Neuronal stem cell (in vitro differentiated cells): Measurements from ENCODE around the gene POC1A.

Source experiments
- DNase-seq: peaks from one replicate; pipeline ENCODE4 v3.0.0-alpha.2; 2013; ENCODE audit warnings: low spot score
- H2AFZ ChIP-seq: one replicate; pipeline ENCODE4 v1.6.1; 2013; ENCODE audit warnings: mild to moderate bottlenecking, low read length, inconsistent platforms
- H2AK5ac ChIP-seq: 2 replicates; pipeline ENCODE4 v1.6.1; 2013; ENCODE audit warnings: low read depth, mild to moderate bottlenecking, inconsistent platforms, low read length, moderate library complexity, mixed read lengths
- H2BK120ac ChIP-seq: 2 replicates; pipeline ENCODE4 v1.6.1; 2013; ENCODE audit warnings: low read depth, mild to moderate bottlenecking, inconsistent platforms, low read length, moderate library complexity, mixed read lengths
- H2BK12ac ChIP-seq: one replicate; pipeline ENCODE4 v1.6.1; 2013; ENCODE audit warnings: low read length, inconsistent platforms
- H2BK15ac ChIP-seq: 2 replicates; pipeline ENCODE4 v1.6.1; 2013; ENCODE audit warnings: mild to moderate bottlenecking, low read length, inconsistent platforms, mixed read lengths
- H2BK5ac ChIP-seq: one replicate; pipeline ENCODE4 v1.6.1; 2013; ENCODE audit warnings: inconsistent platforms, mild to moderate bottlenecking, low read length, moderate library complexity
- H3K14ac ChIP-seq: one replicate; pipeline ENCODE4 v1.6.1; 2013; ENCODE audit warnings: low read length, inconsistent platforms
- H3K18ac ChIP-seq: 2 replicates; pipeline ENCODE4 v1.6.1; 2013; ENCODE audit warnings: low read length, inconsistent platforms
- H3K23ac ChIP-seq: 2 replicates; pipeline ENCODE4 v1.6.1; 2013; ENCODE audit warnings: low read depth, mild to moderate bottlenecking, mixed read lengths, low read length, inconsistent platforms; ENCODE audit not compliant: poor library complexity
- H3K27ac ChIP-seq: replicated peaks from 3 replicates; pipeline ENCODE4 v1.5.1; 2013; ENCODE audit warnings: low read length, inconsistent platforms
- H3K27me3 ChIP-seq, 3 experiments: 2 replicates each; pipeline ENCODE4 v1.6.1; 2013; ENCODE audit warnings: low read length in 3 of 3, mild to moderate bottlenecking in 2 of 3, inconsistent platforms in 1 of 3, low read depth in 1 of 3, mixed read lengths in 1 of 3, moderate library complexity in 1 of 3; ENCODE audit not compliant: control insufficient read depth in 3 of 3, insufficient read depth in 3 of 3
- H3K36me3 ChIP-seq, 2 donors: replicated peaks in 1 of 2; 2 replicates each; pipeline ENCODE4 v1.6.1; 2013; ENCODE audit warnings: low read length in 2 of 2; ENCODE audit not compliant: control insufficient read depth in 2 of 2, insufficient read depth in 2 of 2
- H3K4ac ChIP-seq: 2 replicates; pipeline ENCODE4 v1.6.1; 2013; ENCODE audit warnings: inconsistent platforms, mild to moderate bottlenecking, low read length, moderate library complexity
- H3K4me1 ChIP-seq, 2 donors: 1 replicate in 1 of 2; 2 replicates in 1 of 2; pipeline ENCODE4 v1.6.1; 2013; ENCODE audit warnings: low read length in 2 of 2, low read depth in 1 of 2; ENCODE audit not compliant: control insufficient read depth in 2 of 2, insufficient read depth in 1 of 2
- H3K4me2 ChIP-seq: one replicate; pipeline ENCODE4 v1.6.1; 2013; ENCODE audit warnings: mild to moderate bottlenecking, low read length, inconsistent platforms; ENCODE audit not compliant: insufficient read depth, poor library complexity, severe bottlenecking
- H3K4me3 ChIP-seq, 2 donors: 2 replicates each; pipeline ENCODE4 v1.5.1; 2013; ENCODE audit warnings: low read length in 2 of 2, mild to moderate bottlenecking in 2 of 2, inconsistent platforms in 1 of 2, moderate library complexity in 1 of 2
- H3K79me1 ChIP-seq: one replicate; pipeline ENCODE4 v1.6.1; 2013; ENCODE audit warnings: low read depth, mild to moderate bottlenecking, inconsistent platforms, low read length, moderate library complexity
- H3K9ac ChIP-seq: one replicate; pipeline ENCODE4 v1.6.1; 2013; ENCODE audit warnings: mild to moderate bottlenecking, low read depth, low read length, inconsistent platforms; ENCODE audit not compliant: poor library complexity
- H3K9me3 ChIP-seq, 2 donors: replicated peaks in 1 of 2; 2 replicates each; pipeline versions ENCODE3 to v1.6.1; 2013; ENCODE audit warnings: low read length in 2 of 2, mild to moderate bottlenecking in 2 of 2, inconsistent platforms in 1 of 2, low read depth in 1 of 2, mixed read lengths in 1 of 2, moderate library complexity in 1 of 2; ENCODE audit not compliant: control insufficient read depth in 2 of 2, insufficient read depth in 1 of 2
- H4K8ac ChIP-seq: one replicate; pipeline ENCODE4 v1.6.1; 2013; ENCODE audit warnings: low read depth, mild to moderate bottlenecking, inconsistent platforms, low read length, moderate library complexity
- H4K91ac ChIP-seq: one replicate; pipeline ENCODE4 v1.6.1; 2013; ENCODE audit warnings: low read length, low read depth, mild to moderate bottlenecking, inconsistent platforms; ENCODE audit not compliant: poor library complexity
- WGBS, 2 donors: extraction: QIAGEN DNeasy Blood & Tissue Kit; methylation state at CpG; one replicate each; pipeline ENCODE4 v1.1.7; 2013; ENCODE audit warnings: missing lambda C conversion rate in 2 of 2, mixed read lengths in 1 of 2; ENCODE audit not compliant: insufficient read length in 2 of 2, insufficient replicate concordance in 1 of 2; ENCODE audit errors: extremely low coverage in 2 of 2; 5-methylcytosine and 5-hydroxymethylcytosine counted together

The POC1A gene

GRCh38 chr3:52086976-52087663 is 67.1 kb downstream of the POC1A start:
- Histone ChIP-seq H3K4me3 (no peak overlapping the region), H3K4ac (peak overlapping the region; percentile 53), H3K4me1 (peaks cover 31 to 38% of the 10 kb centered on the region in 2 donors), H2BK120ac (peak overlapping the region; percentile 50), H3K18ac (peak overlapping the region; percentile 44), H3K23ac (peak overlapping the region; percentile 60), H2BK12ac (no peak overlapping the region), H3K9me3 (peaks cover 0 to 3% of the 10 kb centered on the region in 2 donors), H3K79me1 (peaks cover 2% of the 10 kb centered on the region), H4K8ac (no peak overlapping the region), H2AK5ac (no peak overlapping the region), H3K14ac (no peak overlapping the region), H2BK15ac (peak overlapping the region; percentile 77), H3K27me3 (no peaks in the 10 kb centered on the region), H3K27ac (no peak overlapping the region), H3K36me3 (peaks cover 0 to 3% of the 10 kb centered on the region in 2 donors), H3K4me2 (no peak overlapping the region), H3K9ac (no peak overlapping the region), H4K91ac (peak overlapping the region; percentile 74), H2BK5ac (no peak overlapping the region), H2AFZ (no peak overlapping the region)
- WGBS, 2 donors: no CpG with 5 or more reads among the region's 8 CpGs
- no peak for DNase-seq

DNA sequence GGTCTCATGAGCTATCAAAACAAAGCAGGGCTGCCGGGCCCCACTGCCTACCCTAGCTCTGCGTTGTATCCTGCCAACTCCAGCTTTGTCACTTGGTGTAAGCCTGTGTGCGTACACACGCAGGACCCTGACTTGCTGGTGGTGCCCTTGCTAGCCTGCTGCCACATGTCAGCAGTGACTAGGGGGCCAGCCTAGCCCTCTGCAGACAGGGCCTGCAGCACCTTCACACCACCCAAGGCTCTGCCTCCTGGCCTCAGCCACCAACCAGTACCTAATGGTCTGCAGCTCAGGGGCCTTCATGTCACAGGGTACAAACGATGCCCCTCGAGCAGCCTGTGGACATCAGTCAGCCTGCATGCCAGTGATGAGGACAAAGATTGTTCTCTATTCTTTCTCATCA is 67.8 kb downstream of the POC1A start:
- Histone ChIP-seq H3K4ac (peak overlapping the region; percentile 53), H3K79me1 (peaks cover 2% of the 10 kb centered on the region), H3K27me3 (no peaks in the 10 kb centered on the region), H3K4me3 (no peak overlapping the region), H3K36me3 (peaks cover 0 to 3% of the 10 kb centered on the region in 2 donors), H3K9ac (no peak overlapping the region), H2BK120ac (peak overlapping the region; percentile 50), H2AK5ac (no peak overlapping the region), H2AFZ (no peak overlapping the region), H3K18ac (no peak overlapping the region), H2BK12ac (no peak overlapping the region), H4K8ac (peak overlapping the region; percentile 86), H3K4me2 (no peak overlapping the region), H2BK15ac (peak overlapping the region; percentile 77), H4K91ac (peak overlapping the region; percentile 74), H3K14ac (peak overlapping the region; percentile 92), H3K23ac (peak overlapping the region; percentile 47), H2BK5ac (no peak overlapping the region), H3K4me1 (peaks cover 27 to 34% of the 10 kb centered on the region in 2 donors), H3K27ac (no peak overlapping the region), H3K9me3 (peaks cover 0 to 3% of the 10 kb centered on the region in 2 donors)
- DNase-seq: no peak
- WGBS, 2 donors: no CpG with 5 or more reads among the region's 6 CpGs

DNA sequence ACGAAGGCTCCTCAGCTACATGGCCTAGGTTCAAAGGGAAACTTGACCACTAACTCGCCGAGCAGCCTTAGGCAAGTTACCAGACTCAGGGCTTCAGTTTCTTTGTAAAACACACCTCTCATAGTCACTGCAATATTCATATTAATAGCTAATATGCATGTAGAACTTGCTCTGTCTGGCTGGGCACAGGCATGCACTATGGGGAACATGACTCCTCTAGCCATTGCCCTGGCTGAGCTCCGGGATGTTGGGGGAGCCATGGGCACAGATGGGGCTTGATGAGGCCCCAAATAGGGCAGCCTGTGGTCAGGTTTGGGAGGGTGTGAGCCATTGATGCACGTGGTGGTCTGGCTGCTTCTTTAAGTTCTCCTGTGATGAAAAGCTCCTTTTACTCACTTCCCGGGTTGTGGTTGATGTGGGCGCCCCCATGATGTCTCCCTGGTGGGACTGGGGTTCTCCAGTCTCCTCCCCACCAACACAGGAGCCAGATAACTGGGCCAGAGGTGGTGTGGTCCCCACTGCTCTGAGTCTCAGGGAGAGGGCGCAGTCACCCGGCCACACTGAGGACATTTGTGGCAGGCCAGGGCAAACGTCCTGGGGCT is 68.4 kb downstream of the POC1A start:
- H3K27ac ChIP-seq: no peak overlapping the region
- no peak overlapping the region for H2BK5ac ChIP-seq
- no peak overlapping the region for H4K91ac ChIP-seq
- no peaks in the 10 kb centered on the region for H3K27me3 ChIP-seq
- no peak overlapping the region for H2BK12ac ChIP-seq
- H3K9ac ChIP-seq: no peak overlapping the region
- no peak overlapping the region for H3K4me3 ChIP-seq
- H2BK15ac ChIP-seq: no peak overlapping the region
- no peak overlapping the region for H3K14ac ChIP-seq
- H3K36me3 ChIP-seq: peaks cover 0 to 3% of the 10 kb centered on the region in 2 donors
- H4K8ac ChIP-seq: no peak overlapping the region
- no peak overlapping the region for H3K23ac ChIP-seq
- H3K9me3 ChIP-seq: peaks cover 0 to 3% of the 10 kb centered on the region in 2 donors
- H3K4ac ChIP-seq: no peak overlapping the region
- H3K79me1 ChIP-seq: peaks cover 2% of the 10 kb centered on the region
- peaks cover 21 to 28% of the 10 kb centered on the region in 2 donors for H3K4me1 ChIP-seq
- H2AFZ ChIP-seq: no peak overlapping the region
- no peak overlapping the region for H3K4me2 ChIP-seq
- no peak overlapping the region for H2AK5ac ChIP-seq
- DNase-seq: no peak
- no peak overlapping the region for H2BK120ac ChIP-seq
- WGBS, 2 donors: no CpG with 5 or more reads among the region's 10 CpGs
- H3K18ac ChIP-seq: no peak overlapping the region

DNA sequence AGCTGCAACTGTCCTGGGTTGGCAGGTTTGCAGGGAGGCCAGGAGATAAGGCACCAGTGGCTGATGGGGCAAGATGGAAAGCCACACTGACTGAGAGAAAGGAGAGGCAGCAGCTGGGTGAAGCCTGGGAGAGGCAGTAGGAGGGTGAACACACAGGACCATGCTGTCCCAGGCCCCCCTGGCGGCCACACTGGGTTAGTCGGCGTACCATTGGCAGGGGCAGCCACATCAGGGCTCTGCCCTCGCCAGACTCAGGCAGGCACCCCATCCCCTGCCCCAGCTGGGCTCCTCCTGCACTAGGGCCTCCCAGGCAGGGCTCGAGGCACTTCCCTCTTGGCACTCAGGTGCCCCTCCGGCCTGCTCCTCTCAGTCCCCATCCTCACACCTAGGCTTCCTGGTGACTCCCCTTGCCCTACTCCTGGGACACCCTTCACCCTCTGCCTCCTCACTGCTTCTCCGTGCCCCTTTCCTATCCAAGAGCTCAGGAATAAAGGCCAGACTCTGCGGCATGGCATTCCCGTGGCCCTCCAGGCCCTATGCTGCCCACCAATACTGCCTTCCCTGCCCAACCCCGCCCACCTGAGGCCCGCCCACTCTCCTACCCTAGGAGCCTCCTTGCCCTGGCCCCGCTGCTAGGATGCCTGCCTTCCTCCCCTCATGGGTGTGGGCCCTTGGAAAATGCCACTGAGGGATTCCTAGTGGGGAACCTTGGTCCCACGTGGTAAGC is 69.1 kb downstream of the POC1A start:
- no peak overlapping the region for H2AK5ac ChIP-seq
- no peak overlapping the region for H2BK120ac ChIP-seq
- H3K27ac ChIP-seq: no peak overlapping the region
- no peak overlapping the region for H3K4ac ChIP-seq
- no CpG with 5 or more reads among the region's 13 CpGs for WGBS, 2 donors
- H3K27me3 ChIP-seq: no peaks in the 10 kb centered on the region
- H2AFZ ChIP-seq: no peak overlapping the region
- H2BK12ac ChIP-seq: no peak overlapping the region
- H3K4me1 ChIP-seq: peaks cover 15 to 22% of the 10 kb centered on the region in 2 donors
- no peak overlapping the region for H2BK5ac ChIP-seq
- H2BK15ac ChIP-seq: no peak overlapping the region
- peak overlapping the region; percentile 41 for H3K18ac ChIP-seq
- H4K91ac ChIP-seq: peak overlapping the region; percentile 31
- H3K4me2 ChIP-seq: no peak overlapping the region
- no peak for DNase-seq
- H3K14ac ChIP-seq: no peak overlapping the region
- no peak overlapping the region for H4K8ac ChIP-seq
- no peak overlapping the region for H3K4me3 ChIP-seq
- H3K9ac ChIP-seq: peak overlapping the region; percentile 72
- H3K23ac ChIP-seq: peak overlapping the region; percentile 28
- H3K79me1 ChIP-seq: peaks cover 2% of the 10 kb centered on the region
- H3K9me3 ChIP-seq: peaks cover 0 to 3% of the 10 kb centered on the region in 2 donors
- H3K36me3 ChIP-seq: peaks cover 0 to 3% of the 10 kb centered on the region in 2 donors
